HCT116 (cell line): ENCODE data around the gene PLEKHG5. TPM values are rescaled to one million over a fixed set of nuclear protein-coding genes. Genes with fewer than 3 reads are reported as not detected.

ENCODE experiments used
- ATAC-seq: fragments of 200-7000 bp; cut with Tn5 transposase; 2 replicates; pipeline ENCODE4 v1.9.1; 2020; ENCODE audit warnings: mild to moderate bottlenecking, moderate library complexity
- BruUV-seq: library from RNA; stranded (reverse); fragments of 400-500 nt; replicated peaks from 2 replicates; lab custom pipeline; 2021; lab: Mats Ljungman, UMichigan
- CTCF ChIA-PET: fragments of 300-600 bp; sonication (Branson Sonifier 250); formaldehyde crosslinking; loops from one replicate; lab custom pipeline; 2021; ENCODE audit warnings: antibody characterized with exemption; lab: Charles Lee
- POLR2A ChIA-PET: fragments of 300-600, 350-600 bp; sonication (Branson Sonifier 250); formaldehyde crosslinking; loops from one replicate; lab custom pipeline; 2021; ENCODE audit warnings: antibody characterized with exemption; lab: Charles Lee
- RAD21 ChIA-PET, 2 experiments: fragments of 300-600 bp; sonication (Branson Sonifier 250); formaldehyde crosslinking; loops; one replicate each; lab custom pipeline; 2023; ENCODE audit warnings: low total read pairs in 2 of 2; ENCODE audit not compliant: uncharacterized antibody in 2 of 2, unreplicated experiment in 2 of 2, low non-redundant PET in 1 of 2; lab: Charles Lee
- DNase-seq: peaks from one replicate; pipeline ENCODE4 v3.0.0-alpha.2; 2010; ENCODE audit warnings: low read depth, low spot score
- H2AFZ ChIP-seq: fragments of 200-600 bp; shearing (Covaris generic), sonication (generic); 2 replicates; pipeline ENCODE4 v1.6.1; 2017; ENCODE audit warnings: low read depth, mixed run types, mixed read lengths, antibody characterized with exemption, low read length; ENCODE audit not compliant: poor library complexity, severe bottlenecking
- H3K27ac ChIP-seq: 2 replicates; pipeline ENCODE4 v1.5.1; 2012; ENCODE audit warnings: low read depth, low read length
- H3K27me3 ChIP-seq: fragments of 200-600 bp; sonication (generic); 2 replicates; pipeline ENCODE4 v1.6.1; 2016; ENCODE audit warnings: mixed run types, low read length, mixed read lengths; ENCODE audit not compliant: insufficient read depth
- H3K36me3 ChIP-seq, 2 experiments: fragments of 200-500 bp in 1 of 2; fragments of 200-600 bp in 1 of 2; sonication (Bioruptor generic) in 1 of 2; sonication (generic) in 1 of 2; 2 replicates each; pipeline versions ENCODE4 v1.5.1 to v1.6.1; 2014 to 2016; ENCODE audit warnings: low read length in 2 of 2, inconsistent platforms in 1 of 2, mixed read lengths in 1 of 2, mixed run types in 1 of 2; ENCODE audit not compliant: insufficient read depth in 2 of 2, control insufficient read depth in 1 of 2
- H3K4me1 ChIP-seq, 2 experiments: fragments of 200-600 bp in 1 of 2; sonication (generic) in 1 of 2; 2 replicates each; pipeline versions ENCODE4 v1.5.1 to v1.6.1; 2012 to 2017; ENCODE audit warnings: low read length in 2 of 2, inconsistent platforms in 1 of 2, mild to moderate bottlenecking in 1 of 2, mixed read lengths in 1 of 2, mixed run types in 1 of 2, moderate library complexity in 1 of 2; ENCODE audit not compliant: insufficient read depth in 2 of 2, control insufficient read depth in 1 of 2
- H3K4me2 ChIP-seq: fragments of 200-600 bp; sonication (generic); 2 replicates; pipeline ENCODE4 v1.6.1; 2017; ENCODE audit warnings: mixed run types, low read length, mixed read lengths
- H3K4me3 ChIP-seq, 2 experiments: fragments of 200-600 bp in 1 of 2; sonication (generic) in 1 of 2; replicated peaks in 1 of 2; 2 replicates each; pipeline ENCODE4 v1.5.1; 2011 to 2016; ENCODE audit warnings: low read length in 2 of 2, control low read depth in 1 of 2, low read depth in 1 of 2, mild to moderate bottlenecking in 1 of 2, mixed read lengths in 1 of 2, mixed run types in 1 of 2
- H3K79me2 ChIP-seq: fragments of 200-600 bp; sonication (generic); 2 replicates; pipeline ENCODE4 v1.6.1; 2017; ENCODE audit warnings: mild to moderate bottlenecking, mixed run types, low read length, moderate library complexity, mixed read lengths; ENCODE audit not compliant: insufficient read depth
- H3K9ac ChIP-seq: fragments of 200-600 bp; sonication (generic); 2 replicates; pipeline ENCODE4 v1.6.1; 2016; ENCODE audit warnings: low read length, mixed read lengths
- H3K9me2 ChIP-seq: fragments of 200-600 bp; sonication (generic), shearing (Covaris generic); 2 replicates; pipeline ENCODE4 v1.6.1; 2017; ENCODE audit warnings: mixed run types, mild to moderate bottlenecking, moderate library complexity; ENCODE audit not compliant: insufficient read depth
- H3K9me3 ChIP-seq, 2 experiments: fragments of 200-500 bp in 1 of 2; fragments of 200-600 bp in 1 of 2; sonication (Bioruptor generic) in 1 of 2; sonication (generic) in 1 of 2; 2 replicates each; pipeline ENCODE4 v1.6.1; 2014 to 2017; ENCODE audit warnings: low read length in 2 of 2, mixed read lengths in 2 of 2, inconsistent platforms in 1 of 2, low read depth in 1 of 2, mild to moderate bottlenecking in 1 of 2, mixed run types in 1 of 2, moderate library complexity in 1 of 2; ENCODE audit not compliant: control insufficient read depth in 1 of 2, insufficient read depth in 1 of 2
- H4K20me1 ChIP-seq: fragments of 200-600 bp; sonication (generic), shearing (Covaris generic); 2 replicates; pipeline ENCODE4 v1.6.1; 2017; ENCODE audit warnings: mixed run types, mild to moderate bottlenecking, moderate library complexity; ENCODE audit not compliant: insufficient read depth
- CBX3 ChIP-seq: IDR thresholded peaks from 2 replicates; pipeline ENCODE4 v1.6.1; 2012; ENCODE audit warnings: low read depth
- CTCF ChIP-seq, 3 experiments: fragments of 200-600 bp in 1 of 3; sonication (generic) in 1 of 3; IDR thresholded peaks in 2 of 3; conservative IDR thresholded peaks in 1 of 3; 2 replicates each; pipeline ENCODE4 v1.5.1; 2012 to 2017; ENCODE audit warnings: low read depth in 2 of 3, low read length in 2 of 3, antibody characterized with exemption in 1 of 3, borderline replicate concordance in 1 of 3, control low read depth in 1 of 3, mild to moderate bottlenecking in 1 of 3, mixed read lengths in 1 of 3, mixed run types in 1 of 3, moderate library complexity in 1 of 3; ENCODE audit not compliant: insufficient read depth in 1 of 3
- EZH2phosphoT487 ChIP-seq: fragments of 200-600 bp; IDR thresholded peaks from 2 replicates; pipeline ENCODE4 v1.6.1; 2018; ENCODE audit warnings: antibody characterized with exemption, borderline replicate concordance
- FOSL1 ChIP-seq: IDR thresholded peaks from 2 replicates; pipeline ENCODE4 v1.6.1; 2012; ENCODE audit warnings: low read depth
- JUND ChIP-seq: IDR thresholded peaks from 2 replicates; pipeline ENCODE4 v1.6.1; 2012
- POLR2AphosphoS5 ChIP-seq: IDR thresholded peaks from 2 replicates; pipeline ENCODE4 v1.6.1; 2011; ENCODE audit warnings: mild to moderate bottlenecking, low read depth, low read length, moderate library complexity
- RAD21 ChIP-seq: IDR thresholded peaks from 2 replicates; pipeline ENCODE4 v1.6.1; 2012; ENCODE audit warnings: low read depth, mild to moderate bottlenecking
- SIN3A ChIP-seq: IDR thresholded peaks from 2 replicates; pipeline ENCODE4 v1.6.1; 2012; ENCODE audit warnings: low read depth
- ZBTB33 ChIP-seq: IDR thresholded peaks from 2 replicates; pipeline ENCODE4 v1.6.1; 2011; ENCODE audit warnings: mild to moderate bottlenecking, low read length, moderate library complexity; ENCODE audit not compliant: insufficient replicate concordance; ENCODE audit errors: extremely low read depth
- ZNF274 ChIP-seq: fragments of 200-500 bp; sonication (Bioruptor generic); IDR thresholded peaks from 2 replicates; pipeline ENCODE4 v1.6.1; 2014; ENCODE audit warnings: mild to moderate bottlenecking, low read depth, low read length, inconsistent platforms
- intact Hi-C: fragments of 100-400 bp; cut with micrococcal nuclease; formaldehyde crosslinking; loops from 2 replicates; pipeline ENCODE4 v1.10.0; 2022
- total RNA-seq: library from RNA; stranded (reverse); gene quantifications from one replicate; pipeline ENCODE4 v1.2.1, GENCODE V29; 2021; ENCODE audit not compliant: unreplicated experiment

Gene PLEKHG5
- total RNA-seq, 1 experiment from 2014 or later: 33.0 TPM

DNA sequence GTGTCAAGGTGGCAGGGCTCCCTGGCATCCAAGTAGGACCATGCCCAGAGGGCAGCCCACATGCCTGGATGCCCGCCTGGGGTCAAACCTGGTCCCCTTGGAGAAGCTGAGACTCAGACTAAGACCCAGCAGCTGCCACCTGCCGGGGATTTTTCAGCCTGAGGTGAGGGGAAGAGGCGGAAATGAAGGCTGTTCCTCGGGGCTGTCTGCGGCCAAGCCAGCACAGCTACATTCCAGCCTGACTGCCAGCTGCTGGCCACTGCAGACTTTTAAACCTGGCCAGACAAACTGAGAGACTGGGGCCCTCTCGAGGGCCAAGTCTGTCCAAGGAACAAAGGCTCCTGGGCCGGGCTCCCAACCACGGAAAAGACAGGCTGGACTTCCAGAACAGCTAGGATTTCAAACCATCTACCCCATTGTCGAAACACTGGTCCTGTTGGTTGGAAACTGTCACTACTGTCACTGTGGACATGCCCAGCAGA, 21.9 kb upstream of the PLEKHG5 start:
- ChIA-PET RAD21 (no interaction called here), CTCF (interaction anchor here (1.4 to 1.7 kb wide), 2 partner anchors 9 to 10 kb away, joined by 4 to 6 read pairs; no protein-coding TSS in a partner anchor), POLR2A (no interaction called here)
- Histone ChIP-seq H3K9ac (no peak overlapping the region), H3K27ac (no peak overlapping the region), H4K20me1 (no peaks in the 10 kb centered on the region), H3K4me1 (peaks cover 0 to 14% of the 10 kb centered on the region in 2 experiments; a peak in 2 of 4 replicates), H2AFZ (no peak overlapping the region), H3K9me2 (no peaks in the 10 kb centered on the region), H3K4me2 (no peak overlapping the region), H3K4me3 (no peak overlapping the region), H3K27me3 (no peaks in the 10 kb centered on the region), H3K9me3 (no peaks in the 10 kb centered on the region), H3K36me3 (no peaks in the 10 kb centered on the region), H3K79me2 (no peaks in the 10 kb centered on the region)
- no TSS peak for BruUV-seq
- intact Hi-C loops: no loop called here
- TF ChIP-seq JUND: no peak
- no peak for TF ChIP-seq POLR2AphosphoS5
- no peak for TF ChIP-seq ZBTB33
- no peak for TF ChIP-seq FOSL1
- DNase-seq: no peak
- no peak for ATAC-seq

DNA sequence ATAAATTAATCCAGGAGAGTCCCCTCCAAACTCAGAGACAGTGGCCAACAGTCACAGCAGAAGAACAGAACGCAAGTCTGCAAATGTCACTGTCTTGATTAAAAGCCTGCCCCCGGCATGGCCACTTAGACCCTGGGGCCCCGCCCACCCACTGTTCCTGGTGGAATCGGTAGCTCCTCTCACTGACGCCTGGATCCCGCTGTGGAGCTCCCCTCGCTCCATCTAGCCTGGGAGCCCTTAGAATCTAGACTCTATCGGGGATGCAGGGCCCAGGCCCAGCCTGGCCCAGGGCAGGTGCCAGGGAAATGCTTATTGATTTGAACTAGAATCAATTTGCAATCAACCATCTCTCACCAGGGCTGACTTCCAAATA, 21.4 kb upstream of the PLEKHG5 start:
- Histone ChIP-seq H3K9me2 (no peaks in the 10 kb centered on the region), H3K9me3 (no peaks in the 10 kb centered on the region), H3K4me2 (no peak overlapping the region), H3K9ac (no peak overlapping the region), H3K79me2 (no peaks in the 10 kb centered on the region), H2AFZ (no peak overlapping the region), H3K27me3 (no peaks in the 10 kb centered on the region), H4K20me1 (no peaks in the 10 kb centered on the region), H3K36me3 (no peaks in the 10 kb centered on the region), H3K4me3 (no peak overlapping the region), H3K27ac (no peak overlapping the region), H3K4me1 (peaks cover 0 to 14% of the 10 kb centered on the region in 2 experiments; a peak in 2 of 4 replicates)
- ATAC-seq (no peak), DNase-seq (no peak)
- no TSS peak for BruUV-seq
- ChIA-PET RAD21 (no interaction called here), CTCF (interaction anchor here (1.4 to 1.7 kb wide), 2 partner anchors 10 to 11 kb away, joined by 4 to 6 read pairs; no protein-coding TSS in a partner anchor), POLR2A (no interaction called here)
- intact Hi-C loops: no loop called here
- TF ChIP-seq SIN3A (no peak), CBX3 (no peak), ZNF274 (no peak), ZBTB33 (no peak), EZH2phosphoT487 (no peak), FOSL1 (no peak), CTCF (IDR thresholded peaks at IDR 0.05 in 2 of 3, conservative IDR thresholded peaks at IDR 0.05 in 1 of 3; ENCODE audit: borderline replicate concordance in 1 of 3, insufficient read depth in 1 of 3, low read depth in 2 of 3, low read length in 2 of 3) (no peak), RAD21 (no peak), JUND (no peak)
